Erythroblast (primary cell): ENCODE data around the gene JAM3.

Experiments used
- GATA1 ChIP-seq: IDR thresholded peaks from 2 replicates; pipeline ENCODE4 v1.6.1; 2011; ENCODE audit warnings: low read depth, mild to moderate bottlenecking, control low read depth, low read length, moderate library complexity
- POLR2A ChIP-seq: IDR thresholded peaks from 2 replicates; pipeline ENCODE4 v1.6.1; 2011; ENCODE audit warnings: mild to moderate bottlenecking, low read length

- TF ChIP-seq POLR2A, result no peak
- TF ChIP-seq GATA1, result no peak
Observed at GRCh38 chr11:134025082-134025429, 43.8 kb upstream of the JAM3 start.
